ENCODE measurements around the gene PTPN1. TPM values are rescaled to one million over a fixed set of nuclear protein-coding genes. Genes with fewer than 3 reads are reported as not detected.

Gene PTPN1
- total and polyA plus RNA-seq, 2 of the 4 experiments (the other 2 are of a cell fraction): 31.7 to 37.4 TPM

DNA sequence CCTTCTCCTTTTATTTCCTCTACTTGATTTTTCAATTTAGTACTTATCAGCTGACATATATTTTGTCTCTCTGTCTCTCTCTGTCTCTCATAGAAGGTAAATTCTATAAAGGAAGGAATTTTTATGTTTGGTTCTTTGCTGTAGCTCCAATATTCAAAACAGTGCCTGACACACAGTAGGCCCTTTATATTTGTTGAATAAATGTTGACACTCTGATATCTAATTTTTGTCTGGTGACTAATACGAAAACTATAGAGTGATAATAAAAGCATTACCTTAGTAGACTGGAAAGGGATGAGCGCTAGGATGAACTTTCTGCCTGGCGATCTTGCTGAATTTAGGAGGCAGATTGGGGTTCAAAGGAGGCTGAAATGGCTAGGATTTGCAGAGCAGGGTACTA is 42.8 kb downstream of the PTPN1 start:
- intact Hi-C loops (cut with micrococcal nuclease): no loop called here
- no peak overlapping the region for H3K14ac ChIP-seq (replicated peaks; ENCODE audit: low read depth, low read length)
- H3K4me3 ChIP-seq (ENCODE audit: insufficient read depth, low read depth, low read length): no peak overlapping the region
- no TSS peak for BruUV-seq (replicated peaks)
- no peaks in the 10 kb centered on the region for H3K27me3 ChIP-seq (ENCODE audit: control insufficient read depth, insufficient read depth, low read length)
- no peak overlapping the region for H3K4me2 ChIP-seq (ENCODE audit: low read depth, low read length)
- no peak overlapping the region for H2BK15ac ChIP-seq (ENCODE audit: low read depth, low read length)
- H2BK120ac ChIP-seq (ENCODE audit: low read depth, low read length): no peak overlapping the region
- no peak overlapping the region for H2AK5ac ChIP-seq (ENCODE audit: low read depth, low read length)
- peaks cover 13% of the 10 kb centered on the region; the same call in 1 of the 2 replicates for H4K20me1 ChIP-seq (ENCODE audit: insufficient read depth, low read length)
- H2AK9ac ChIP-seq (replicated peaks; ENCODE audit: low read depth, low read length, poor library complexity): no peak overlapping the region
- DNase-seq: no peak
- H4K8ac ChIP-seq (ENCODE audit: low read depth in 2 of 2, low read length in 2 of 2): no peak overlapping the region
- no peak overlapping the region for H3K18ac ChIP-seq (ENCODE audit: low read depth, low read length)
- no peaks in the 10 kb centered on the region for H3K9me3 ChIP-seq (ENCODE audit: control insufficient read depth, insufficient read depth, low read length)
- H3K56ac ChIP-seq (ENCODE audit: extremely low read depth, insufficient read depth, low read length): no peak overlapping the region
- TF ChIP-seq RCOR1 (IDR thresholded peaks at IDR 0.05; ENCODE audit: insufficient replicate concordance, low read length) (no peak), MXI1 (IDR thresholded peaks at IDR 0.05; ENCODE audit: borderline replicate concordance, low read depth, low read length) (no peak), POLR2A (IDR thresholded peaks at IDR 0.05; ENCODE audit: low read depth, low read length) (no peak), CEBPB (IDR thresholded peaks at IDR 0.05; ENCODE audit: low read depth, low read length) (no peak), RFX5 (IDR thresholded peaks at IDR 0.05; ENCODE audit: low read depth, low read length) (no peak), SMC3 (IDR thresholded peaks at IDR 0.05; ENCODE audit: low read depth, low read length) (no peak), BHLHE40 (IDR thresholded peaks at IDR 0.05; ENCODE audit: low read depth, low read length) (no peak), CHD1 (IDR thresholded peaks at IDR 0.05; ENCODE audit: low read depth, low read length) (no peak), MAZ (IDR thresholded peaks at IDR 0.05; ENCODE audit: borderline replicate concordance, low read depth, low read length) (no peak), ELK1 (IDR thresholded peaks at IDR 0.05; ENCODE audit: borderline replicate concordance, low read depth, low read length) (no peak), NFE2L2 (IDR thresholded peaks at IDR 0.05; ENCODE audit: low read depth, low read length) (no peak), USF2 (IDR thresholded peaks at IDR 0.05; ENCODE audit: low read depth, low read length) (no peak)
- TF ChIP-seq, protein P1, sequence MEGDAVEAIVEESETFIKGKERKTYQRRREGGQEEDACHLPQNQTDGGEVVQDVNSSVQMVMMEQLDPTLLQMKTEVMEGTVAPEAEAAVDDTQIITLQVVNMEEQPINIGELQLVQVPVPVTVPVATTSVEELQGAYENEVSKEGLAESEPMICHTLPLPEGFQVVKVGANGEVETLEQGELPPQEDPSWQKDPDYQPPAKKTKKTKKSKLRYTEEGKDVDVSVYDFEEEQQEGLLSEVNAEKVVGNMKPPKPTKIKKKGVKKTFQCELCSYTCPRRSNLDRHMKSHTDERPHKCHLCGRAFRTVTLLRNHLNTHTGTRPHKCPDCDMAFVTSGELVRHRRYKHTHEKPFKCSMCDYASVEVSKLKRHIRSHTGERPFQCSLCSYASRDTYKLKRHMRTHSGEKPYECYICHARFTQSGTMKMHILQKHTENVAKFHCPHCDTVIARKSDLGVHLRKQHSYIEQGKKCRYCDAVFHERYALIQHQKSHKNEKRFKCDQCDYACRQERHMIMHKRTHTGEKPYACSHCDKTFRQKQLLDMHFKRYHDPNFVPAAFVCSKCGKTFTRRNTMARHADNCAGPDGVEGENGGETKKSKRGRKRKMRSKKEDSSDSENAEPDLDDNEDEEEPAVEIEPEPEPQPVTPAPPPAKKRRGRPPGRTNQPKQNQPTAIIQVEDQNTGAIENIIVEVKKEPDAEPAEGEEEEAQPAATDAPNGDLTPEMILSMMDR (conservative IDR thresholded peaks at IDR 0.05; ENCODE audit: low read depth, low read length): no peak
- 100% methylated on average over 1 of the region's 3 CpGs; no CpG with 5 or more reads in 1 of the 2 experiments for WGBS, 2 experiments (ENCODE audit: extremely low coverage in 2 of 2, insufficient read length in 1 of 2)
- H2AFZ ChIP-seq (replicated peaks; ENCODE audit: low read length, poor library complexity): no peak overlapping the region
- ChIA-PET POLR2A (ENCODE audit: unreplicated experiment) (no interaction called here), CTCF (interaction anchor here (0.9 kb wide), 1 partner anchor 23 kb away, joined by 3 read pairs; no protein-coding TSS in a partner anchor)
- no peak overlapping the region for H4K5ac ChIP-seq (ENCODE audit: low read depth, low read length)
- no peak overlapping the region for H3K27ac ChIP-seq (ENCODE audit: insufficient read depth, low read length)
- H3K4me1 ChIP-seq (ENCODE audit: control insufficient read depth, insufficient read depth, low read length): peaks cover 16% of the 10 kb centered on the region
- ATAC-seq (ENCODE audit: low read depth): no peak
- H3K4ac ChIP-seq (ENCODE audit: low read depth, low read length): no peak overlapping the region
- H3K36me3 ChIP-seq (ENCODE audit: control insufficient read depth, insufficient read depth, low read length): peaks cover 17% of the 10 kb centered on the region
- dilution Hi-C loops (cut with HindIII; ENCODE audit: low sequenced_read_pairs, unreplicated experiment): no loop called here
- H3K9me1 ChIP-seq (ENCODE audit: insufficient read depth, low read length): peaks cover 28% of the 10 kb centered on the region
- no peak overlapping the region for H3K23ac ChIP-seq (ENCODE audit: low read depth, low read length)
- in situ Hi-C loops (cut with MboI; ENCODE audit: low sequenced_read_pairs): no loop called here
- no peak overlapping the region for H4K91ac ChIP-seq (ENCODE audit: insufficient read depth, low read depth, low read length)
- peaks cover 44 to 84% of the 10 kb centered on the region in 2 experiments for H3K79me1 ChIP-seq (ENCODE audit: low read depth in 1 of 2, low read length in 2 of 2)
- no peak overlapping the region for H2BK20ac ChIP-seq (ENCODE audit: low read depth, low read length)
- H3K9ac ChIP-seq (ENCODE audit: low read depth, low read length): no peak overlapping the region
- H2BK5ac ChIP-seq (ENCODE audit: low read depth, low read length, poor library complexity, severe bottlenecking): no peak overlapping the region
